GM11168 (cell line): ENCODE data around the gene ROCK2.

Source experiments
- in situ Hi-C: fragments of 300-500 bp; cut with MboI; formaldehyde crosslinking; loops from one replicate; pipeline ENCODE4 v1.12.0; 2022; ENCODE audit warnings: low sequenced_read_pairs; ENCODE audit not compliant: unreplicated experiment

The ROCK2 gene

DNA sequence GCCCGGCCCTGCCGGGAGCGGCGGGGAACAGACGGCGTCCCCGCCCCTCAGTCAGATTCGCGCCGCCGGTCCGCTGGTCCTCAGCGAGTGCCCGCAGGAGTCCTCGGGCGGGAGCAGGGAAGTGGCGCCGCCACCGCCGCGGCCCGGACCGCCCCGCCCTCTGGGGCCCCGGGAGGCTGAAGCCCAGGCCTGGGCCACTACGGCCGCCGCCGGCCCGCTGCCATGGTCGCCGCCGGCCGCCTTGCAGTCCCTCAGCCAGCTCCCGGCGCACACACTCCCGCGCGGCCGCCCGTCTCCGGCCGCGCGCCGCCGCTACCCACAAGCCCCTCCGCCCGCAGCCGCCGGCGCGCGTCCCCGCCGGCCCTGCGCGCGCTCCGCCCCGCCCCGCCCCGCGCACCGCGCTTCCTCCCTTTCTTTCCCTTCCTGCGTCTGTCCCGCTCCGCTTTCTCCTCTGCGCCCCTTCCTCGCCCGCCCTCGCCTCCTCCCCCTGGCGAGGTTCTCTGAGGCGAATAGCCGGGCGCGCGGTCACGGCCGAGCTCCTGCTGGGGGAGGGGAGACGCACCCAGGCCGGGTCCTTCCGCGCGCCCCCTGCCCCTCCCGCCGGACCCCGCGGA is at the start of gene ROCK2:
TSS of gene ROCK2 (minus strand) at position 295 of the 614 bp plus-strand sequence. CDS start 500 bp downstream, outside the sequence.
- in situ Hi-C loops: no loop called here

DNA sequence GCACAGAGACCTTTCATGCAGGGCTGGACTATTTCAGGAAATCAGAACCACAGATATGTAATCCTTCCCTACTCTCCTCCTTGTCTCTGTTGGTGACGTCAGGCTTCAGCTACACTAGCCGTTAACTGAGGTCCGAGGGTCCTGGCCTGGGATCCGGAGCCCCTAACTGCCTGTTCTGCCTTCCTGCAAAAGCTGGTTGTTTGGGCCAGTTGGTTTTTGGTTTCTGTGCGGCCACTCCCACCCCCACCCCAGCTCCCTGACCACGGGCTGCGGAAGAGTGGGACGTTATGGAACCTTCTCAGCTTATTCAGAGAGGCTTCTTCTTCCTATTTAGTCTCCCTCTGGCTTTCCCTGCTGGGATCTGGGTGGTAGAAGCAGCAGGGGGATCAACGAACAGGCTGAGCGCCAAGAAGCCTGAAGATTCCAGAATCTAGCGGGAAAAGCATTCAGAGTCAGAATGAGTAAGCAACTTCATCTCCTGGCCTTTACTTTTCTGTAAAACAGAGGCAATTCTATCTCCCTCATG is 49.3 kb upstream of the ROCK2 start:
- in situ Hi-C loops: no loop called here

DNA sequence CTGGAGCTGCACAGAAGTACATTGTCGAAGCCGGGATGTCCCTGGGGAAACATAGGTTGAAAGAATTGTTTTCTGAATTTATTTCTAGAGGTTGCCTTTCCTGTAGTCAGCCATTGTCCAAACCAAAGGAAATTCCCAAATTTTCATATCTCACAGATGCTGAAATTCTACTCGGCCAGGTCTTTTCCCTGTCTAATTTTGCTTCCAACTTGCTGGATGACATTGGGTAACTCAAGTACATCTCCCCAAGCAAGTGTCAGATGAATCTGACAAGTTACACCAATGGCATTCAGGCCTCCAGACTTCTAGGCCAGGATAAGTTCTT is 47.5 kb upstream of the ROCK2 start:
- in situ Hi-C loops: no loop called here

DNA sequence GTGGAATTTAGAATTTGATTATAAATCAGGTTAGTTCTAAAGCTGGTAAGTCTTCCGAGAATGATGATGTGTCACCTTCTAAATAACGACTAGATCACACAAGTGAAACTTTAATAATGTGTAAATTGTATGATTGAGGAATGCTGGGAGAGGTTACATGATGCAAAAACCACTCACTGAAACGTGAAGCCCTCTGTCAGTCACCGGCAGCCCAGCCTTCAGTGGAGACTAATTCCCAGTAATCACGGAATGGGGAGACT is 45.9 kb upstream of the ROCK2 start:
- in situ Hi-C loops: no loop called here

DNA sequence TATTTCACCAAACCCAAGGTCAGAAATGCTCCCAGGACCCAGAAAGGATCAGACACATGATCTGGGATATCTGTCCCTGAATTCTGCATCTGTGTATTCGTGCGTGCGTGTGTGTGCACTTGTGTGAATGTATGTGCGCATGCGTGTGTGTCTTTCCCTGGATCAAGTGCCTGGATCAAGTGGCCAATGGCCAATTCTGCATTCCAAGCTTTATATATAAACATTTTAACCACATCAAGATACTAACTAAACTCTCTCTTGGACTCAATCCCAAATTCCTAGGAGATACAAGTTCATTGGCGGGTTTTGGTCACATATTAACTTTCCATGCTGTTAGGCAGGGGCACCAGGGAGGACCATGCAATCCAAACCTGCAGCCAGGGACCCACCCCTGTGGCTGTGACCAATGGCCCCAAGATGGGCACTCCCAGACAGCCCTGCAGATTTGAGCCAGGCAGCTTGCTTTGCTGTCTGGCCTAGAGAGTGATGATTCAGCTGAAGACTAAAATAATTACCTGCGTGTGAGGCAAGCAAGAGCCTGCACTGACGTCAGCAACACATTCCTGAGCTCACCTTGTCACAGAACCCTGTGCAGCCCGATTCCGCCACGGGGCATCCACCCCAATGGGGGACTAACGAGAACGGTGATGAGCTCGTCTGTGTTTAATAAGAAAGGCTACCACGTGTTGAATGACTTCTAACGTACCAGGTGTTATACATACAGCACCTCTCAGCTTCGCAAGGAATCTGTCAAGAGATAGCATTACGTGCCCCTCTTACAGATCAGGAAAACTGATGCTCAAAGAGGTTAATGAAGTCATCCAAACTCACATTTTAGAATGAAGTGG is 45.3 kb upstream of the ROCK2 start:
- in situ Hi-C loops: no loop called here

DNA sequence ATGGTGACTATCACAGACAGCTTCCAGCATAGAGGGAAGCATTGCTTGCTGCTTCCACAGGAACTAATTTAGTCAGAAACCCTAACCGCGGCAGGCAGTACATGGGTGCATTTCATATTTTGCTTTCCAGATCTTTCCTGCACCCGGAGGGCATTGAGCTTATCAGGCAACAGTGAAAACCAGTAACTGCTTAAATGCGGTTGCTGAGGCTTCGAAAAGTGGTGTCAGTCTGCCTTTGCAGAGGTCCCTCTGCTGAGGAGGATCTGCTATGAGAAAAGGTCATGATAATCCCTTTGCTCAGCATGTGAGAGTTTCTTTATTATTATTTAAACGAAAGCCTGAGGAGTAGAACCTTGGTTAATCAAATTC is 44.6 kb upstream of the ROCK2 start:
- in situ Hi-C loops: no loop called here

DNA sequence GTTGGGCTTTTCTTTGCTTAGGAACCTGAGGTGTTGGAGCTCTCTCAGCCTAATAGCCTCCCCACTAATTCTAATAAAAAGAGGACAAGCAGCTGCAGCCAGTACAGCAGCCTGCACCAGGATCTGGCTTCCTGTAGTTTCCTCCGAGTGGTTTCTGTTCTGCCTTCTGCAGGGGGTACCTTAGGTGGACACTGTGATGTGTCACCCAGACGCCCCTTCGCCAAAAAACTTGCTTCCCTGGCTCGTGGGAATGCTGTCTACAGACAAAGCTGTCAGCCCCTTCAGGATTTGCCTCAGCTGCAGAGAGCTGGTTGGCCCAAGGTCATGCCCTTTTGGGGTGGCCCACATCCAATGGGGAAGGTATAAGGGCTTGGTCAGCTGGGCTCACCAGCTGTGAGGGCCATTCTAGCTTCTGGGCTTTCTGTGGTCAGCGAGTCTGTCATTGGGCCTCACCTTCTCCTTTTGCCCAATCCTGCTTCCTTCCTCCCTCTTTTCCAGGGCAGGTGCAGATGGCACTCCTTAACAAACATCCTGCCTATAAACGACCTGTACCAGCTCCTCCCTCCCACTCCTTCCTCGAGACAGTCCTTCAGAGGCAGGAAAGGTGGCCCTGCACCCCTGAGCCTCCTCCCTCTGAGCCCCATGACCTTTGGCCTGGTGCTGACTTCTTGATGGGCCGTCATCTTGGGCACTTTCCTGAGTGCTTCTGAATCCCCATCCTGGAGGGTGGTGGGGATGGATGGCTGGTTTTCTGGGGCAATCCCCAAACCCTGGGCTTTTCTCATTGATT is 44.0 kb upstream of the ROCK2 start:
- in situ Hi-C loops: no loop called here

DNA sequence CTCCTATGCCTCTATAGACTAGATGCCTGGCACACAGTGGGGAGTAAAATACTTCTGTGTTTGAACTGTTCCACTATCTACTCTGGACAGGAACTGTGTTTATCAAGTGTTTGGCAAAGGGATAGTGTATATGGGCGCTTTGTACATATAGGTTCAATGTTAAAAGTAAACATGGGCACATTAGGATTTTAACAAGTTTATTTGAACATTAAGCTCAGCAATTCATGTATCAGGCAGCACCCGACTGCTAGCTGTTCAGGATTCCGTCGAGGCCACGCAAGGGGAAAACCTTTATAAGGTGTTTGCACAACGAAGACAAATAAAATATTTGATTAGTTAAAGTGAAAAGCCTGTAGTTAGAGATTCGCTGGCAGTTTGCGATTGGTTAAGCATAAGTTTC is 43.4 kb upstream of the ROCK2 start:
- in situ Hi-C loops: no loop called here

DNA sequence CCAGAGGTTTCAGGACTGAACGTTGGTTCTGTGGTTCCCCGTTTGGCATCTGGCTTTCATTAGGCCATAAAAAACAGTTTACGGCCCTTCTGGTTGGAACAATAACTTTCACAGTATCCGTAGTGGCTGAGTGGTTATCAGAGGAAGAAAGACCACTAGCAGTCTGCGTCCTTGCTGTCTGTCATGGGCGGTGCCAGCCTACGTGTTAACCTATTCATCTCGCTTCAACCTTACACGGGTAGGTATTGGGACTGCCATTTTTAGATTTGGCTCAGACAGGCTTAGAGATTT is 42.6 kb upstream of the ROCK2 start:
- in situ Hi-C loops: no loop called here

DNA sequence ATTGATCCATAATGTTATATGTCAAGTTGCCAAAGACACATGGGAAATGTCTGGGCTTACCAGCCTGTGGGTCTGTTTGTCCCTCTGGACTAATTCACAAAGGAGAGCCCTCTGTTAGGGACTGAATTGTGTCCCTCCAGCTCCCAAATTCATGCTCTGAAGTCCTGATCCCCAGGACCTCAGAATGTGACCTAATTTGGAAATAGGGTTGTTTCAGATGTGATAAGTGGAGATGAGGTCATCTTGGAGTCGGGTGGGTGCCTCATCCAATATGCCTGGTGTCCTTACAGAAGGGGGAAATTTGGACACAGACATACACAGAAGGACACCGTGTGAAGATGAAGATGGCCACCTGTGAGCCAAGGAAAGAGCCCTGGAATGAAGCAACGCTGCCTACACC is 41.4 kb upstream of the ROCK2 start:
- in situ Hi-C loops: no loop called here

DNA sequence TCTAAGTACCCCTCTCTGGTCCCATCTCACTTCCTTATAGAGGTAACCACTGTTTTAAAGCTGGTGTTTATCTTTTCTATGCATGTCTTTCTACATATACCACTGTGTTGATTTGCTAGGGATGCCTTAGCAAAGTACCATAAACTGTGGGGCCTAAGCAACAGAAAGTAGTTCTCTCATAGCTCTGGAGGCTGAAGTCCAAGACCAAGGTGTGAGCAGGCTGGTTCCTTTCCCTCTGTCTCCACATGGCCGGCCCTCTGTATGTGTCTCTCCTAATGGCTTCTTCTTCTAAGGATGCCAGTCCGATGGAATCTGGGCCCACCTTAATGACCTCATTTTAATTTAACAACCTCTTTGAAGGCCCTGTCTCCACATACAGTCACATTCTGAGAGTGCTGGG is 40.8 kb upstream of the ROCK2 start:
- in situ Hi-C loops: no loop called here

DNA sequence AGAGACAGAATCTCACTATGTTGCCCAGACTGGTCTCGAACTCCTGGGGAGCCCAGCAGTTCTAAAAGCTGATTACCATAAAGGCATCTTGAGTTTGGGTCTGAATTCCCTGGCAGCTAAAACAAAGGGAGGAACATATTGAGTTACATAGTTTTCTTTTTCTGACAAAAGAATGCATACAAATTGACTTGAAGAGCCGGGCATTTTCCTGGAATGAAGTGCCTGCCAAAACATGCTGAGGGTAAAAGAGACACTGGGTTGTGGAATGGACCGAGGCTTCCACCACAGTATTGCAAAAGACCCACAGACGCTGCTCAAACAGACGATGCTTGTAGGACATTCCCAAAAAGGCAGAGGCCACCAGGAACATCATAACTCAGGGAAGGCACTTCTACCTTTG is 35.1 kb upstream of the ROCK2 start:
- in situ Hi-C loops: no loop called here

DNA sequence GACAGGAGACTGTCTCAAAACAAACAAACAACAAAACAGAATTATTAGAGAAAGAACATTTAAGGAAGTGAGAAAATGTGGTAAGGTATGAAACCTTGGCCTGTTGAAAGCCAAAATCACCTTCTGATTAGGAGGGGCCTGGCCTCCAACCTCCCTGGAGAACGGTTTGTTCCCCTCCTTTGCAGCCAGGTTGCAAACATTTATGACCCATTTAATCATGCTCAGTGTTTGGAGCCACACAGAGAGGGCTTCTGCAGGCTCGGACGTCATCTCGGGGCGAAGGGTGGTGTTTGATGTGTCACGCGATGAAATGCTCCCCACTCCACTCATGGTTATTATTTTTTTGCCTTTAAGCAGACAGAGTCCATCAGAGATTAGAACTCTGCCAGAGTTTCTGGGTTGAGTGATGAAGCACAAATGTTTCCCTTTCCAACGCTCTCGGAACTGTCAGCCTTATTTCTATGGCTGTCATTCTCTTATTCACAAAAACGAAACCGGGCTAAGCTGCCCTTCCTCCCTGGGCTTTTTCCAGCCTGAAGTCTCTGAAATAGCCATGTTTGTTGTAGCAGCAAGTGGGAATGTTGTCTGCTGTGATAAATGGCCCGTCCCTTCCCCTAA is 33.6 kb upstream of the ROCK2 start:
- in situ Hi-C loops: no loop called here

DNA sequence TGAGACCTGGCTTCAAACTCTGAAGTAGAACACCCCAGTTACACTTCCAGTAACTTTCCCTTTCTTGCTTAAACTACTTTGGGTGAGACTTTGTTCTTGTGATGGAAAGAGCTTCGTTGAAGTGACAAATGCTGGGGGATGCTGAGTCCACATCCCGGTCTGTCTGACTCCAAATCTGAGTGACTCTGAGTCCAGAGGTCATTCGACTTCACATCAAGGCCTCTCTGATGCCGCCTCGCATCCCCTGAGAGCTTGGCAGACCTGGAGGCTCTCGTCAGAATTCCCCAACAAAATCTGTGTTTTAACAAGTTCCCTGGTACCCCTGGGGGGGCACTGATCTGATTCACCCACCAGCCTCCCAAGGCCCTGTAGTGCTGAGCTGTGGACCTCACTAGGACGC is 31.6 kb upstream of the ROCK2 start:
- in situ Hi-C loops: no loop called here

DNA sequence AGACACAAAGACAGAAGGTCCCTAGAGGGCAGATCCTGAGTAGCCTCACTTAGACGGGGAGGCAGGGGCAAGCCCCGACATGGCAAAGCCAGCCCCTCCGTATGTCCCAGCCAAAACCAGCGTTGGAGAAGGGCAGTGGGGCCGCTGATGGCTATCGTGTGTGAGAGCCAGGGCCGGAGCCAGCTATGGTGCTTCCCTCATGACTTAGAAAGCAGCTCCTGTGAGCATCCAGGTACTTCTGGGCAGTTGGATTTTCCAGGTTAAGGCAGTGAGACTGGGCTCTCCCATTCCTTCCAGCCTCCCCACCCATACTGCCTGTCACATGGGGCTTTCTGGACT is 31.2 kb upstream of the ROCK2 start:
- in situ Hi-C loops: no loop called here

DNA sequence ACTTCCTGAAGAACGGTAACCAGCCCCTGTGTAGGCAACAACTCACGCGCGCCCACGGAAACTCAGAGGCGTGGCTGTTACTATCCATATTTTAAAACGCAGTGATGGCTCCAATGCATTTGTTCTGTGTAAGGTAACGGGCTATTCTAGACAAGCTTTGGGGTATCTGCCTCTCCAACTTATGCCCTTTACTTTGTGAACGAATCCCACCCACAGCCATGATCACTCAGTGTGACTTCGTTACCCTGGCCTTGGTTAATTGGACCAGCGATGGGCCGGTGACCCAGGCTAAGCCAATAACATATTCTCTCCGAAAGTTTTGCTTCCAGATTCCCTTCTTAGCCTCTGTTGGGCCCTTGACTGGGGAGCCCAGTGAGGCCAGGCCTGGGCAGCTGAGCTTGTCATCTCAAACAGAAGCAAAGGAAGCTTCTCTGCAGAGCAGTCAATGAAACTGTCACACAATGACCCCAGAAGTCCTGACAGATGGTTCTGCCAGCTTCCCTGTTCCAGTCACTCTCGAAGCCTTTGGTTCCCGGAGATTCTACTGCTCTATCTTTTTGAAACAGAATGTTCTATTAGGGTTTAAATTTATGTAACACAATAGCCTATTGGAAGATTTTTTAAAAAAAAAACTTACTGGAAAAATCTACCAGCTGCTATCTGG is 30.7 kb upstream of the ROCK2 start:
- in situ Hi-C loops: no loop called here

DNA sequence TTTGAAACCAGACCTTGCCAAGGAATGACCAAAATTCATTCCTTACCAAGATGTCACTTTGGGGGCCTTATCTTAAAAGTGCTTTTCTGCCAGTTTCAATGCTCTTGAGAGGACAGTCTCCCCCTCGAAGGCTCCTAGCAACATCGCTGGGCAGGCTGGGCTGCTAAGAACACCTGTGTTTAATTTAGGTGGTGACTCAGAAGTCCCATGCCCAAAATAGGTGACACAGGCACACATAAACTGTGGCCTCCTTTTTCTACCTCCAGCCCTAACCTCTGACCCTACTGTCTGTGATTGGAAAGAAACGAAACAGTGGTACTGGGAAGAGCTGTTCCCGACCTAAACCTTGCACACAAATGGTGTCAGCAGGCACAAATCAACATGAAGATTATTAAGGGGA is 28.7 kb upstream of the ROCK2 start:
- in situ Hi-C loops: no loop called here

DNA sequence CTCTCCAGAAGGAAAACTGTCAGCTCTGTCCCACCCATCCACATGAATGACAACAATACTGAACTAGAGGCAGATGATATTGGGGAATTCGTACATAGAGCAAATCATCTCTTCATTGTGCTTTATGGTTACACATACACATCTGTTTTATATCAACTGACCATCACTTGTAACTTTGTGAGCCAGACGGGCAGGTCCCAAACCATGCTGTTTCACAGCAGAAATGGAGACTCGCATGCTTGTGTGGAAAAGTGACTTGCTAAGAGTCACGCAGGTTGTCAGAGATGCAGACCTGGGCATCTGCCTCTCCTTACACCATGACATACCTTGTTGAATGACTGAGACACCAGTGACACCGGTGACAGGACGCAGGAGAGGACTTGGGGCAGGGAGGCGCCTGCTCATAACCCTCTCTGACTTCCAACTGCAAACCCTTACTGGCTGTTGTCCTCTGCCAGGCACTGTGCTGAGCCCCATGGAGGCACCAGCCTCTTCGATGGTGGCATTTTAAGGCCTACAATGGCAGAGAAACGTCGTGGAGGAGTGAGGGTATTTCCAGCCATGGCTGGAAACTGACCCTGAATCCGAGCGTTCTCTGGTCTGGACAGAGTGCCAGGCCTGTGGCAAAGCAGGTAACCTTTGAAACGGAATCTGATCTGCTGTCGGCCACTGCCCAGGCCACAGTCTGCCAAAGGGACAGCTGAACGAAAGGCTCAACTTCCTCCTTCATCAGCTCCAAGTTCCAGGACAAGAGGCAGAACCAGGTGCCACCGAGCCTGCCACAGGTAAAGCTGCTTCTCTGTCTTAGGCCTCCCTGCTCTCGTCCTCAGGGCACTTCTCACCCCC is 26.9 kb upstream of the ROCK2 start:
- in situ Hi-C loops: no loop called here

DNA sequence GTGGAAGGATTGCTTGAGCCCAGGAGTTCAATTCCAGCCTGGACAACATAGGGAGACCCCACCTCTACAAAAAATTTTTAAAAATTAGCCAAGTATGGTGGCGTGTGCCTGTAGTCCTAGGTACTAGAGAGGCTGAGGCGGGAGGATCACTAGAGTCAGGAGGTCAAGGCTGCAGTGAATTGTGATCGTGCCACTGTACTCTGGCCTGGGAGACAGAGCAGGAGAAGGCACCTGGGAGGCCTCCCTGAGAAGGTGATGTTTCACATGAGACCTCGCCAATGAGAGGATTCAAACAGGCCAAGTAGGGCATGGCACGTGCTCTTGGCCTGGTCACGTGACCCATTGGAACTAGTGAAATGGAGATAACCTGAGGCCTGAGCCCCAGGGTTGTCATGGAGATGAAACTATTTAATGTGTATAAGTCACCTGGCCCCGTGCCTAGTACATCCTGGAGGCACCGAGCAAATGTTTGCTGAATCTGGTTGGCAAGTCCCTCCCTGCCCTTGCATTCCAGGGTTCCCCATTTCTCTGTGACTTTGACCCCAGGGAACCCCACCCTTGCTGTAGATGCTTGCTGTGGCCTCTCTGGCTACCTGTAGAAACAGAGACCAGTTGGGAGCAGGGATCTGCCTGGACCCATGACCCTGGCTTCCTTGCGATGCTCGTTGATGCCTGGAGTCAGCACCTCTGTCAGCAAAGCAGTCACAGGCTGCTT is 26.1 kb upstream of the ROCK2 start:
- in situ Hi-C loops: no loop called here
